Fibroblast of pulmonary artery (primary cell): Measurements from ENCODE around the gene OVCH1.
"Not testable (repeated sequence)": the region's sequence is repeated elsewhere in the genome, so short reads cannot be mapped to it uniquely, and the experiment has no call there.

Source experiments
- DNase-seq: peaks from one replicate; pipeline ENCODE4 v3.0.0-alpha.2; 2010; ENCODE audit warnings: low read depth
- H3K4me3 ChIP-seq: replicated peaks from 2 replicates; pipeline ENCODE4 v1.5.1; 2011; ENCODE audit warnings: low read depth, mild to moderate bottlenecking, control low read depth, low read length, moderate library complexity
- CTCF ChIP-seq: IDR thresholded peaks from 2 replicates; pipeline ENCODE4 v1.5.1; 2011; ENCODE audit warnings: mild to moderate bottlenecking, control low read depth, low read length, inconsistent platforms; ENCODE audit errors: missing control alignments

Gene OVCH1

GRCh38 chr12:29455087-29455486, 42.4 kb downstream of the OVCH1 start:
- no peak for TF ChIP-seq CTCF
- DNase-seq: no peak
- no peak overlapping the region for H3K4me3 ChIP-seq

- no peak for TF ChIP-seq CTCF
- no peak for DNase-seq
Observed at GRCh38 chr12:29451888-29452287, 45.6 kb downstream of the OVCH1 start.

DNA sequence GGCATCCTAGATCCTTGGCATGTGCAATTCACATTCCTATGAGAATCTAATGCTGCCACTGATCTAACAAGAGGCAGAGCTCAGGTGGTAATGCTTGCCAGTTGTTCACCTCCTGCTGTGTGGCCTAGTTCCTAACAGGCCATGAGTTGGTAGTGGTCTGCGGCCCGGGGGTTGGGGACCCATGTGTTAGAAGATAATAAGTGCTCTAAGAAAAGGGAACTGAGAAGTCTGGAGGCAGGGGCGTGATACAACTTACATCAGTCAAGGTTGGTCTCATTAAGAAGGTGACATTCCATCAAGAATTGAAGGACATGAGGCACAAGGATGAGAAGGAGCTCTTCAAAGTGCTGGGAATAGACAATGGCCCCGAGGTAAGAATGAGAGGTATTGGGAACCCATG, 49.3 kb downstream of the OVCH1 start:
- no peak for DNase-seq
- TF ChIP-seq CTCF: no peak
- H3K4me3 ChIP-seq: no peak overlapping the region

More at GRCh38 chr12:29451888-29452287, 45.6 kb downstream of the OVCH1 start:
- H3K4me3 ChIP-seq: no peak overlapping the region

- no peak for DNase-seq
- TF ChIP-seq CTCF: no peak
- H3K4me3 ChIP-seq: no peak overlapping the region
Observed at GRCh38 chr12:29447285-29447975, 50.1 kb downstream of the OVCH1 start.

- DNase-seq: no peak
- H3K4me3 ChIP-seq: no peak overlapping the region
- TF ChIP-seq CTCF: no peak
Observed at GRCh38 chr12:29439506-29439905, 58.0 kb downstream of the OVCH1 start.

DNA sequence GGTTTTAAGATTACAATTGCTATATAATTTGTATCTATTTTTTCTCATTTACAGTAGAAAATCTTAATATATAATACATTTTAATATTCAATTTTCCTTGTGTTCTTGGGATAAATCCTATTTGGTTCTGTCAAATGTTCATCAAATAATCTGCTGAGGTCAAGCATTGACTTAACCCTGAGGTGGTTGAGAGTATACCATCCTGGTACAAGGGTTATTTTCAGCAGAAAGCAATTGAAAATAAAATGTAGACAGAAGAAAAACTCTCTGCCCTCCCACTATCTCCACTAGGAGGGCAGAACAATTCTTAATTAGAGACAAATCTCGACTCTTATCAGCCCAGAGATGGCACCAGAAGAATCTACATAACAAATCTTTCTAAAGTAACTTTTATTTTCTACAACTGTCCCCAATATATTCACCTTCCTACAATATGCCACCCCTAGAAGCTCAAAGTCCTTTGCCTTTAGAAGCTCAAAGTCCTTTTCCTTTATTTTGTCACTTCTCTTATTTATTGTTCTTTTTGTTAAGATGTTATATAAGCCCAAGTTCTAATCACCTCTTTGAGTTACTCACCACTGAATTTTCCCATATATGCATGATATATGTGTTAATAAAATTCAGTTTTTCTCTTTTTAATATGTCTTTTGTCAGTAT, 58.6 kb downstream of the OVCH1 start:
- no peak for TF ChIP-seq CTCF
- no peak for DNase-seq
- no peak overlapping the region for H3K4me3 ChIP-seq

GRCh38 chr12:29437575-29437974, 59.9 kb downstream of the OVCH1 start:
- no peak for DNase-seq
- TF ChIP-seq CTCF: no peak
- H3K4me3 ChIP-seq: no peak overlapping the region

GRCh38 chr12:29436815-29437214, 60.7 kb downstream of the OVCH1 start:
- not testable (repeated sequence) for H3K4me3 ChIP-seq, DNase-seq
